PFSK-1 (cell line): ENCODE data around the gene DLGAP4.

Source experiments
- POLR2AphosphoS5 ChIP-seq: IDR thresholded peaks from 2 replicates; pipeline ENCODE4 v1.6.1; 2012; ENCODE audit warnings: low read depth, mild to moderate bottlenecking, control low read depth, low read length, moderate library complexity
- REST ChIP-seq, 2 experiments: IDR thresholded peaks; 2 replicates each; pipeline versions ENCODE4 v1.6.1 to v1.8.0; 2011 to 2012; ENCODE audit warnings: low read depth in 2 of 2, low read length in 2 of 2, control low read depth in 1 of 2, inconsistent platforms in 1 of 2, mild to moderate bottlenecking in 1 of 2, moderate library complexity in 1 of 2; ENCODE audit not compliant: insufficient read depth in 1 of 2
- SIN3A ChIP-seq: IDR thresholded peaks from 2 replicates; pipeline ENCODE4 v1.6.1; 2012; ENCODE audit warnings: mild to moderate bottlenecking, low read length, moderate library complexity, borderline replicate concordance; ENCODE audit not compliant: insufficient read depth
- TAF1 ChIP-seq: IDR thresholded peaks from 2 replicates; pipeline ENCODE4 v1.6.1; 2012; ENCODE audit warnings: low read length, control low read depth, borderline replicate concordance; ENCODE audit not compliant: insufficient read depth

DNA sequence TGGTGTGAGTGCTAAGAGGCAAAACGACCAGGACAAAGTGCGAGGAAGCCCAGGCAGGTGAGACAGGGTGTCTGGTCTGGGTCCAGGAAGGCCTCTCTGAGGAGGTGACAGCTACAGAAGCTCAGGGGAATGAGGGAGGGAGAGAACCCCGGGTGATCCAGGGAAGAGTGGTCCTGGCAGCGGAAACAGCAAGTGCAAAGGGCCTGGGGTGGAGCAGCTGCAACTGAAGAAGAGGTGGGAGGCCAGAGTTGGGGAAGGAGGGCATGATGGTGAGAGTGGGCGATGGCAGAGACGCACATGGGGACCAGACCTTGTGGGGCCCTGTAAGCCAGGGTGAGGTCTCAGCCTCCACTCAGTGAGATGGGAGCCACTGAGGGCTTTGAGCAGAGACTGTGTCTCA is 45.8 kb downstream of the DLGAP4 start:
- no peak for TF ChIP-seq POLR2AphosphoS5
- no peak for TF ChIP-seq SIN3A
- TF ChIP-seq REST (IDR thresholded peaks at IDR 0.05; ENCODE audit: insufficient read depth in 1 of 2, low read depth in 2 of 2, low read length in 2 of 2): no peak
- no peak for TF ChIP-seq TAF1
